LHCN-M2 (cell line): Measurements from ENCODE around the gene FGD2. TPM values are rescaled to one million over a fixed set of nuclear protein-coding genes. Genes with fewer than 3 reads are reported as not detected.

ENCODE experiments used
- DNase-seq: peaks from one replicate; pipeline ENCODE4 v3.0.0-alpha.2; 2012; ENCODE audit warnings: low read depth
- total RNA-seq: library from RNA; depleted of rRNA; stranded (reverse); fragments of >200 nt; gene quantifications from 2 replicates; pipeline ENCODE4 v1.2.3, GENCODE V29; 2014

Gene FGD2
- total RNA-seq, 1 experiment from 2014 or later: not detected

GRCh38 chr6:36970892-36971842 lies 34.3 kb upstream of the FGD2 start:
- DNase-seq: no peak

GRCh38 chr6:36971921-36972673 lies 33.4 kb upstream of the FGD2 start:
- no peak for DNase-seq

GRCh38 chr6:36973190-36973589 lies 32.3 kb upstream of the FGD2 start:
- no peak for DNase-seq

GRCh38 chr6:36973647-36974046 lies 31.8 kb upstream of the FGD2 start:
- DNase-seq: no peak

- no peak for DNase-seq
These were observed 30.0 kb upstream of the FGD2 start for GRCh38 chr6:36975231-36976006.

GRCh38 chr6:36976007-36976264 lies 29.5 kb upstream of the FGD2 start:
- no peak for DNase-seq

- no peak for DNase-seq
These were observed 28.9 kb upstream of the FGD2 start for GRCh38 chr6:36976509-36976908.

- DNase-seq: no peak
These were observed 28.5 kb upstream of the FGD2 start for GRCh38 chr6:36976931-36977330.

- no peak for DNase-seq
These were observed 27.9 kb upstream of the FGD2 start for GRCh38 chr6:36977470-36977941.

GRCh38 chr6:36978421-36979346 lies 26.8 kb upstream of the FGD2 start:
- DNase-seq: no peak

GRCh38 chr6:36979347-36979742 lies 26.1 kb upstream of the FGD2 start:
- DNase-seq: peak; percentile 33

- no peak for DNase-seq
These were observed 25.3 kb upstream of the FGD2 start for GRCh38 chr6:36980129-36980528.

- DNase-seq: no peak
These were observed 24.4 kb upstream of the FGD2 start for GRCh38 chr6:36980876-36981619.

GRCh38 chr6:36983538-36983937 lies 21.9 kb upstream of the FGD2 start:
- no peak for DNase-seq

- DNase-seq: peak; percentile 68
These were observed 20.7 kb upstream of the FGD2 start for GRCh38 chr6:36984581-36985416.

- no peak for DNase-seq
These were observed 20.0 kb upstream of the FGD2 start for GRCh38 chr6:36985417-36985807.

GRCh38 chr6:36985808-36986703 lies 19.4 kb upstream of the FGD2 start, which contains the start of gene MTCH1:
TSS of gene MTCH1 (minus strand) at chr6:36986196. CDS start at chr6:36986173, 23 bp downstream.
- DNase-seq: peak; percentile 85

- no peak for DNase-seq
These were observed 18.8 kb upstream of the FGD2 start for GRCh38 chr6:36986704-36987047.
